ENCODE results near the gene KNOP1.

The KNOP1 gene

DNA sequence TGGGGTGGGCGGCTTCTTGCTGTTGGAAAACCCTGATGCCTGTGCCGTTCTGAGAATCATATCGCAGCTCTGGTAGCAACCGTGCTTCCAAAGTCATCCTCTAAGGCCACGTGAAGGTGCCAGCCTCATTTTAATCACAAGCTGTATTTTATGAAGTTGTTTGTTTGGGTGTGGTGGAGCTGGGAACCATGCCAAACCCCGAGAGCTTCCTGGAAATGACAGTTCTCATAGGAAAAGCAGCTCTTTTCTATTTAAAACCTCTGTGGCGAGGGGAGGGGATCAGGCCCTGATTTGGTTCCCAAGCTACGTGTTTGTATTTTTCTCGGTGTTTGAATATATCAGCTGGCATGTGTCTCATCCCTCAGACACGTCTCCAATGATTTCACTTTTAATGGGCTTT is 21.7 kb downstream of the KNOP1 start:
- DNase-seq (ENCODE audit: low read depth), result no peak
- TF ChIP-seq, protein P1, sequence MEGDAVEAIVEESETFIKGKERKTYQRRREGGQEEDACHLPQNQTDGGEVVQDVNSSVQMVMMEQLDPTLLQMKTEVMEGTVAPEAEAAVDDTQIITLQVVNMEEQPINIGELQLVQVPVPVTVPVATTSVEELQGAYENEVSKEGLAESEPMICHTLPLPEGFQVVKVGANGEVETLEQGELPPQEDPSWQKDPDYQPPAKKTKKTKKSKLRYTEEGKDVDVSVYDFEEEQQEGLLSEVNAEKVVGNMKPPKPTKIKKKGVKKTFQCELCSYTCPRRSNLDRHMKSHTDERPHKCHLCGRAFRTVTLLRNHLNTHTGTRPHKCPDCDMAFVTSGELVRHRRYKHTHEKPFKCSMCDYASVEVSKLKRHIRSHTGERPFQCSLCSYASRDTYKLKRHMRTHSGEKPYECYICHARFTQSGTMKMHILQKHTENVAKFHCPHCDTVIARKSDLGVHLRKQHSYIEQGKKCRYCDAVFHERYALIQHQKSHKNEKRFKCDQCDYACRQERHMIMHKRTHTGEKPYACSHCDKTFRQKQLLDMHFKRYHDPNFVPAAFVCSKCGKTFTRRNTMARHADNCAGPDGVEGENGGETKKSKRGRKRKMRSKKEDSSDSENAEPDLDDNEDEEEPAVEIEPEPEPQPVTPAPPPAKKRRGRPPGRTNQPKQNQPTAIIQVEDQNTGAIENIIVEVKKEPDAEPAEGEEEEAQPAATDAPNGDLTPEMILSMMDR (IDR thresholded peaks at IDR 0.05; ENCODE audit: low read depth, low read length, missing control alignments), result no peak
- H3K4me3 ChIP-seq (ENCODE audit: low read depth, low read length), result no peak overlapping the region

DNA sequence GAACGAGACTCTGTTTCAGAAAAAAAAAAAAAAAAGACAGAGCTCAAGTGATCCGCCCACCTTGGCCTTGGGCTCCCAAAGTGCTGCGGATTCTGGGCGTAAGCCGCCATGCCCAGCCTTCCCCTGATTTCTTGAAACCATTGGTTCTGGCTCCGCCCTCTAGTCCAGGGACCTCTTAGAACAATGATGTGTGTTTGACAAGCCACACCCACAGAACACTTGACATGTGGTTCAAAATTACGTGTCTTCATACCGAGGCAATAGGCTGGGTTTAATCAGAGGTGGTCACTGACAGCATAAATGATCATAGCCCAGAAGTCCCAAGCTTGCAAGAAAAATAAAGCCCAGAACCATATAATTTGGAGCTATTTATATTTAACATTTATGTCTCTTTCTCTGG is 23.0 kb downstream of the KNOP1 start:
- TF ChIP-seq, protein P1 (IDR thresholded peaks at IDR 0.05; ENCODE audit: low read depth, low read length, missing control alignments), result no peak
- DNase-seq (ENCODE audit: low read depth), result no peak
- no peak overlapping the region for H3K4me3 ChIP-seq (ENCODE audit: low read depth, low read length)

DNA sequence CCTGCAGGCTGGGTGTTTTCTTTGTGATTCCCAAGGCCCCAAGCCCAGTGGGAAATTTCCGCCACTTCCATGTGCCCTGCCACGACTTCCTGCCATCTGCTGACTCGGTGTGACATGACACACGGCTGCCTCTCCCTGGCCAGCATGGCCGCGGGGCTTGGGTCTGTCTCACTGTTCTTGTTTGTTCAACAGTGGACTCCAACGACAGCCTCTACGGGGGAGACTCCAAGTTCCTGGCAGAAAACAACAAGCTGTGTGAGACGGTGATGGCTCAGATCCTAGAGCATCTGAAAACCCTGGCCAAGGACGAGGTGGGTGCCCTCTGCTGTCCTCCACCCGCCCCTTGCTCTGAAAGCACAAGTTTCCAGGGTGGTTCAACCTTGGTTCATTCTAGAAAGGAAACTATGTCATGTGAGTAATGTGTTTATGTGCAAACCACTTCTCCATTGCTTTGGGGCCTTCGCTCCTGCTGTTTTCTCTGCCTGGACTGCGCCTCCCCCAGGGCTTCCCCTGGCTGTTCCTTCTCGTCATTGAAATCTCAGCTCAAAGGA is 26.8 kb downstream of the KNOP1 start:
- TF ChIP-seq, protein P1 (IDR thresholded peaks at IDR 0.05; ENCODE audit: low read depth, low read length, missing control alignments), result no peak
- DNase-seq (ENCODE audit: low read depth), result no peak
- H3K4me3 ChIP-seq (ENCODE audit: low read depth, low read length), result no peak overlapping the region

DNA sequence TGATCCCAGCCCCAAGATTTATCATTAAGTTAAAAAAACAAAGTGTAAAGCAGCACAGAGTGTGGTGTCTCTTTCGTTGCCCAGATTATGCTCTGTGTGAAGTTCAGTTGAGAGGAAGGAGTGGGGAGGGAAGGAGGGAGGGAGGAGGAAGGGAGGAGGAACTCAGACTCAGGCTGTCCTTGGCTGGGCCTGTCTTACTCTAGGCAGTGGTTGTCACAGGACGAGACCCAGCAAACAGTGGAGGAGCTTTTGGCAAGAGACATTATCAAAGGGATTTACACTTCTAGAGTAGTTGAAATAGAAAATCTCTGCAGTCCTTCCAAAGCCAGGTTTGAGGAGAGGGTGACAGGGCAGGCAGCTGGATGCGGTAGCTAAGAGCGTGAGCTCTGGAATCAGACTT is 27.8 kb downstream of the KNOP1 start:
- TF ChIP-seq, protein P1 (IDR thresholded peaks at IDR 0.05; ENCODE audit: low read depth, low read length, missing control alignments), result no peak
- DNase-seq (ENCODE audit: low read depth), result no peak
- H3K4me3 ChIP-seq (ENCODE audit: low read depth, low read length), result no peak overlapping the region

DNA sequence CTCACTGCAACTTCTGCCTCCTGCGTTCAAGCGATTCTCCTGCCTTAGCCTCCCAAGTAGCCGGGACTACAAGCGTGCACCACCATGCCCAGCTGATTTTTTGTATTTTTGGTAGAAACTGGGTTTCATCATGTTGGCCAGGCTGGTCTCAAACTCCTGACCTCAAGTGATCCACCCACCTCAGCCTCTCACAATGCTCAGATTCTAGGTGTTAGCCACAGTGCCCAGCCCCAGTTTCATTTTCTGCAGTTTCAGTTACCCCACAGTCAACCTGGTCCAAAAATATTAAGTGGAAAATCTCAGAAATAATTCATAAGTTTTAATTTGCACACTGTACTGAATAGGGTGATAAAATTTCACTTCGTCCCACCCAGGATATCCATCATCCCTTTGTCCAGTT is 28.7 kb downstream of the KNOP1 start:
- H3K4me3 ChIP-seq (ENCODE audit: low read depth, low read length), result no peak overlapping the region
- TF ChIP-seq, protein P1 (IDR thresholded peaks at IDR 0.05; ENCODE audit: low read depth, low read length, missing control alignments), result no peak
- no peak for DNase-seq (ENCODE audit: low read depth)

DNA sequence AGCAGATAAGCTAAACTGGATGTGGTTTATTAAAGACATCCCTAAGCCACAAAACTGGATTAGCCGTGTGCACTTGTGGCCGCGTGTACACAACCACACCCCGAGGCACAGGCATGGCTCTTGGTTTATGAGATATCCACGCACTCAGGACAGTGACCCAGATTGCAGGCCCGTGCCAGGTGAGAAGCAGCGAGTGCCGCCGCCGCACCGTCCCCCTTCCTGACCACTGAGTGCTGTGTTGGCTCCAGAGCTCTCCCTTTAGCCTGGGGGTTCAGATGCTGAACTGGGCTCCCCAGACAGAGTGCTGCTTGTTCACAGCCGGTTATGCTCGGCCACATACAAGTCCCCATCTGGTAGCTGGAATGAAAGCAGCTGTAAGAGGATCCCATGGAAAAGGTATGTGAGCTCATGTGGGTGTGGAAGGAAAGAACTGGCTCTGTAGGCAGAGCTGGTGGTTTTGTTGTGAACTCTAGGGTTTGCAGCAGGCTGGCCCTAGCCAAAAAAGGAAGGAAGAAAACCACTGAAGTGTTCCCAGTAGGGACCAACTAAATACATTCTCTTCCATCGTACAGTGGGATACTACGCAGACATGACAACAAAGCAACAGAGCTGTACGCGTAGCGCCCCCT is 29.5 kb downstream of the KNOP1 start:
- TF ChIP-seq, protein P1 (IDR thresholded peaks at IDR 0.05; ENCODE audit: low read depth, low read length, missing control alignments), result no peak
- no peak for DNase-seq (ENCODE audit: low read depth)

DNA sequence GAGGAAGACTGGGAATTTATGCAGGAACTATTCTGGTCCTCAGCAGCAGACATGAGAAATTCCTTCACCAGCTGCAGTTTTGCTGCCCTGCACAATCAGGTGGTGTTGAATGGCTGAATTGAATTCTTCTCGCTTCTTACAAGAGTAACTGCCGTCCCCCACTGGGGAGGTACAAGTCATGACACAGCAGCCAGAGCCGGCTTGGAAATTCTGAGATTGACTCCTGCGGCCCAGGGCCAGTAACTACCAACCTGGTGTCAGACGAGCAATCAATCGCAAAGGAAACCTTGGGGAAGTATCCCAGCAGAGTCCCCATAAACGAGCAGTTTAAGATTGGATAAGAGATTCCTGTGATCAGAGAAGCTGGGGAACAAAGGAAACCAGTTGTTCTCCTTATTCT is 30.7 kb downstream of the KNOP1 start:
- no peak for DNase-seq (ENCODE audit: low read depth)
- TF ChIP-seq, protein P1 (IDR thresholded peaks at IDR 0.05; ENCODE audit: low read depth, low read length, missing control alignments), result no peak
- H3K4me3 ChIP-seq (ENCODE audit: low read depth, low read length), result no peak overlapping the region

More for the DNA sequence above, 29.5 kb downstream of the KNOP1 start:
- no peak overlapping the region for H3K4me3 ChIP-seq (ENCODE audit: low read depth, low read length)

Measured in GM12864 (cell line).